SJCRH30 (cell line): Measurements from ENCODE around the gene DOCK7. TPM values are rescaled to one million over a fixed set of nuclear protein-coding genes. Genes with fewer than 3 reads are reported as not detected.
"Not testable (repeated sequence)": the region's sequence is repeated elsewhere in the genome, so short reads cannot be mapped to it uniquely, and the experiment has no call there.

Source experiments
- DNase-seq, 2 experiments: peaks; one replicate each; pipeline ENCODE4 v3.0.0-alpha.2; 2015 to 2020
- H3K27ac ChIP-seq: fragments of 250-450 bp; sonication (Bioruptor Pico); 2 replicates; pipeline ENCODE4 v1.5.1; 2020; ENCODE audit warnings: mild to moderate bottlenecking, moderate library complexity
- H3K27me3 ChIP-seq: fragments of 250-450 bp; sonication (Bioruptor Pico); 2 replicates; pipeline ENCODE4 v1.5.1; 2020; ENCODE audit warnings: mild to moderate bottlenecking, moderate library complexity
- H3K36me3 ChIP-seq: fragments of 250-450 bp; sonication (Bioruptor Pico); 2 replicates; pipeline ENCODE4 v1.5.1; 2020; ENCODE audit warnings: mild to moderate bottlenecking, moderate library complexity
- H3K4me1 ChIP-seq: fragments of 250-450 bp; sonication (Bioruptor Pico); 2 replicates; pipeline ENCODE4 v1.5.1; 2020; ENCODE audit warnings: mild to moderate bottlenecking, moderate library complexity
- H3K4me3 ChIP-seq: fragments of 250-450 bp; sonication (Bioruptor Pico); 2 replicates; pipeline ENCODE4 v1.5.1; 2020; ENCODE audit warnings: mild to moderate bottlenecking, moderate library complexity
- H3K9me3 ChIP-seq: fragments of 250-450 bp; sonication (Bioruptor Pico); replicated peaks from 2 replicates; pipeline ENCODE4 v1.5.1; 2020; ENCODE audit warnings: mild to moderate bottlenecking, moderate library complexity
- total RNA-seq: library from RNA; depleted of rRNA; stranded (reverse); fragments of >200 nt; shearing (Covaris generic); gene quantifications from 2 replicates; pipeline ENCODE4 v1.2.3, GENCODE V29; 2014; rRNA removed

Gene DOCK7, protein sequence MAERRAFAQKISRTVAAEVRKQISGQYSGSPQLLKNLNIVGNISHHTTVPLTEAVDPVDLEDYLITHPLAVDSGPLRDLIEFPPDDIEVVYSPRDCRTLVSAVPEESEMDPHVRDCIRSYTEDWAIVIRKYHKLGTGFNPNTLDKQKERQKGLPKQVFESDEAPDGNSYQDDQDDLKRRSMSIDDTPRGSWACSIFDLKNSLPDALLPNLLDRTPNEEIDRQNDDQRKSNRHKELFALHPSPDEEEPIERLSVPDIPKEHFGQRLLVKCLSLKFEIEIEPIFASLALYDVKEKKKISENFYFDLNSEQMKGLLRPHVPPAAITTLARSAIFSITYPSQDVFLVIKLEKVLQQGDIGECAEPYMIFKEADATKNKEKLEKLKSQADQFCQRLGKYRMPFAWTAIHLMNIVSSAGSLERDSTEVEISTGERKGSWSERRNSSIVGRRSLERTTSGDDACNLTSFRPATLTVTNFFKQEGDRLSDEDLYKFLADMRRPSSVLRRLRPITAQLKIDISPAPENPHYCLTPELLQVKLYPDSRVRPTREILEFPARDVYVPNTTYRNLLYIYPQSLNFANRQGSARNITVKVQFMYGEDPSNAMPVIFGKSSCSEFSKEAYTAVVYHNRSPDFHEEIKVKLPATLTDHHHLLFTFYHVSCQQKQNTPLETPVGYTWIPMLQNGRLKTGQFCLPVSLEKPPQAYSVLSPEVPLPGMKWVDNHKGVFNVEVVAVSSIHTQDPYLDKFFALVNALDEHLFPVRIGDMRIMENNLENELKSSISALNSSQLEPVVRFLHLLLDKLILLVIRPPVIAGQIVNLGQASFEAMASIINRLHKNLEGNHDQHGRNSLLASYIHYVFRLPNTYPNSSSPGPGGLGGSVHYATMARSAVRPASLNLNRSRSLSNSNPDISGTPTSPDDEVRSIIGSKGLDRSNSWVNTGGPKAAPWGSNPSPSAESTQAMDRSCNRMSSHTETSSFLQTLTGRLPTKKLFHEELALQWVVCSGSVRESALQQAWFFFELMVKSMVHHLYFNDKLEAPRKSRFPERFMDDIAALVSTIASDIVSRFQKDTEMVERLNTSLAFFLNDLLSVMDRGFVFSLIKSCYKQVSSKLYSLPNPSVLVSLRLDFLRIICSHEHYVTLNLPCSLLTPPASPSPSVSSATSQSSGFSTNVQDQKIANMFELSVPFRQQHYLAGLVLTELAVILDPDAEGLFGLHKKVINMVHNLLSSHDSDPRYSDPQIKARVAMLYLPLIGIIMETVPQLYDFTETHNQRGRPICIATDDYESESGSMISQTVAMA (N-terminal part only)
- 72.2 and 96.8 TPM in 2 replicates for total RNA-seq

DNA sequence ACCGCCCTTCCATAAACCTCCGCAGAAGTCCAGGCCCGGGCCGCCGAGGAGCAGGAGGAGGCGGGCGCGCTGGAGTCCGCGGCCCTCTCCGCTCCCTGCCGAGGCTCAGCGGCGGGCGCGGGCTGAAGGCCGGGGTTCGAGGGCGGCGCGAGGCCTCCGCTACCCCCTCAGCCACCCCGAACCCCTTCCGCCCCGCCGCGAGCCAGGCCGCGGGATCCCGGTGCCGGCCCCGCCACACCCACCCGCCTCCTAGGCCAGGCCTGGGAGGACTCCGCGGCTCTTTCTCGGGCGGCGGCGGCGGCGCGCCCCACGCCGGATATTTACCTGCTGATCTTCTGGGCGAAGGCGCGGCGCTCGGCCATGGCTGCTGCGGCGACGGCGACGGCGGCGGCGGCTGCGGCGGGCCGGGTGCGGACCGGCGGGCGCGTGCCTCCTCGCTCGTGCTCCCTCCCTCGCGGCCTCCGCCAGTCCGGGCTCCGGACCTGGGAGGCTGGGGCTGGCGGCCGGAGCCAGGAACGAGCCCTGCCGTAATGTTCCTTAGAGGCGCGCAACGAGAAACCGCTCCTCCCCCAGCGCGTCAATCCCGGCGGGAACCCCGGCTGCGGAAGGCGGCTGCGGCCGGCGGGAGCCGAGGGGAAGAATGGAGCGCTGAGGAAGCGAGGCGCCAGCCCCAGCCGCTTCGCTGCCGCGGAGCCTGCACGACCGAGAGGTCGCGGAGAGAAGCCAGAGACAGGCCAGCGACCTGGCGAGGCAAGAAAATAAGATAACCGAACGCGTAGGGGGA lies at the start of gene DOCK7:
Gene DOCK7, minus strand, starts transcription at position 484 of the 784 bp plus-strand sequence. Its CDS starts 122 bp downstream, at position 362.
- DNase-seq, result peak; percentile 86 to 91
- peak within 1 kb of the TSS; percentile 73 for H3K27ac ChIP-seq
- no peaks in the 10 kb centered on the region for H3K9me3 ChIP-seq
- H3K4me1 ChIP-seq, result peaks cover 4% of the 10 kb centered on the region; the same call in 1 of the 2 replicates
- H3K36me3 ChIP-seq, result no peaks in the 10 kb centered on the region
- H3K4me3 ChIP-seq, result peak within 1 kb of the TSS; percentile 66
- H3K27me3 ChIP-seq, result no peaks in the 10 kb centered on the region

GRCh38 chr1:62735491-62736171 lies 47.4 kb upstream of the DOCK7 start:
- no peaks in the 10 kb centered on the region for H3K27me3 ChIP-seq
- no peak overlapping the region for H3K4me3 ChIP-seq
- no peak overlapping the region for H3K27ac ChIP-seq
- no peaks in the 10 kb centered on the region for H3K4me1 ChIP-seq
- H3K9me3 ChIP-seq, result no peaks in the 10 kb centered on the region
- H3K36me3 ChIP-seq, result no peaks in the 10 kb centered on the region
- DNase-seq, result no peak

GRCh38 chr1:62732331-62732730 lies 44.1 kb upstream of the DOCK7 start:
- Histone ChIP-seq H3K27me3 (no peaks in the 10 kb centered on the region), H3K36me3 (no peaks in the 10 kb centered on the region), H3K4me3 (no peak overlapping the region), H3K27ac (no peak overlapping the region), H3K9me3 (no peaks in the 10 kb centered on the region), H3K4me1 (no peaks in the 10 kb centered on the region)
- no peak for DNase-seq

- H3K27ac ChIP-seq, result no peak overlapping the region
- H3K9me3 ChIP-seq, result no peaks in the 10 kb centered on the region
- no peaks in the 10 kb centered on the region for H3K27me3 ChIP-seq
- DNase-seq, result no peak
- 0 out of 2 replicates have a peak, but pooled peaks cover 4% of the 10 kb centered on the region for H3K4me1 ChIP-seq
- no peaks in the 10 kb centered on the region for H3K36me3 ChIP-seq
- no peak overlapping the region for H3K4me3 ChIP-seq
These were observed 40.8 kb upstream of the DOCK7 start for GRCh38 chr1:62728963-62729362.

DNA sequence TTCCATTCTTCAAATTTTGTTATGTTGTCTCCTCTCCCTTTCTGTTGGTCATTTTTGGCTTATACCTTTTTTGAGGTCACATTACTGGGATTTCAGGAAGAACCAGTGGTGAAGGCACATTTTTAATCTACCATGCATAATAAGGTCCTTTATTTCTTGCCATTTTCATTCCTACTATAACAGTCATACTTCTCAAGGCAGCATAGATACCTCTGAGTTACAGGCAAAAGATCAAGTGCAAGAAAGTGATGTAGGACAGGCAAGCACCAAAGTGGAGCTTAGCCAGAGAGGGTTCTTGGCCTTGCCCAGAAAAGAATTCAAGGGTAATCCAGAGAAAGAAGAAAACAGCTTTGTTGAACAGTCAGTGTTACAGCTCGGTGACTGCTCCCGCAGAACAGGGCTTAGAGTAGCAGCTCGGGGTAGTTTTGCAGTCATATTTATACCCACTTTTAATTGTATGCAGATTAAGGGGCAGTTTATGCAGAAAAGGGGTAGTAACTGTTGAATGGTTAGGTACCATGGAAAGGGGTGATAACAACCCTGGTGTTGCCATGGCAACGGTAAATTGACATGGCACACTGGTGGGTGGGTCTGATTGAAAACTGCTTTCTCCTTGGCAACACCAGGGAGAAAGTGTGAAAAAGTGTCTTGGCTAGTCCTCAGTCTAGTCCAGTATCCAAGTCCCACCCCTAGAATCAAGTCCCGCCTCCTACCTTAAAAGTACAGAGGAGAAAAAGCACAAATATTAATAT lies 39.6 kb upstream of the DOCK7 start:
- Histone ChIP-seq H3K4me3 (no peak overlapping the region), H3K36me3 (no peaks in the 10 kb centered on the region), H3K4me1 (0 out of 2 replicates have a peak, but pooled peaks cover 4% of the 10 kb centered on the region), H3K27me3 (no peaks in the 10 kb centered on the region), H3K9me3 (no peaks in the 10 kb centered on the region), H3K27ac (no peak overlapping the region)
- DNase-seq, result no peak

- peak; percentile 15 to 66 for DNase-seq
- Histone ChIP-seq H3K27ac (no peak overlapping the region), H3K9me3 (no peaks in the 10 kb centered on the region), H3K36me3 (no peaks in the 10 kb centered on the region), H3K4me3 (no peak overlapping the region), H3K4me1 (0 out of 2 replicates have a peak, but pooled peaks cover 4% of the 10 kb centered on the region), H3K27me3 (no peaks in the 10 kb centered on the region)
These were observed 37.8 kb upstream of the DOCK7 start for GRCh38 chr1:62726011-62726442.

- H3K4me1 ChIP-seq, result 0 out of 2 replicates have a peak, but pooled peaks cover 4% of the 10 kb centered on the region
- DNase-seq, result no peak
These were observed 37.1 kb upstream of the DOCK7 start for GRCh38 chr1:62725255-62725654.

DNA sequence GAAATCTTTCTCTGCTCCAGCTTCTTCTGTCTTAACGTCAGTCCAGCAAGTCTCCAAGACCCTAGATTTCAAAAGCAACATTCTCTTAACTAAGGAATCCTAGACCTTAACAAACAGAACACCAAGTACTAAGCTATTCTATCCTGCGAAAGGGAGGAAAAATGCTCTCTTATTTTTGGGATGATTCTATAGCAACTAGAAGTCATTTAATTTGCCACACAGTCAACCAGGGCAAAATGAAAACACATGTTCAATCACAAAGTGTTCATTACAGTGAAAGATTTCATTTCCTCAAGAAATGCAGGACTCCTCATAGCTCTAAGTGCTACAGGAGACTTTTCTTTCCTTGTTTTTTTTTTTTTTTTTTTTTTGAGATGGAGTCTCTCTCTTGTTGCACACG lies 36.2 kb upstream of the DOCK7 start:
- 0 out of 2 replicates have a peak, but pooled peaks cover 4% of the 10 kb centered on the region for H3K4me1 ChIP-seq
- H3K36me3 ChIP-seq, result no peaks in the 10 kb centered on the region
- no peak overlapping the region for H3K4me3 ChIP-seq
- H3K27me3 ChIP-seq, result no peaks in the 10 kb centered on the region
- no peak for DNase-seq
- no peak overlapping the region for H3K27ac ChIP-seq
- H3K9me3 ChIP-seq, result no peaks in the 10 kb centered on the region

More at GRCh38 chr1:62725255-62725654, 37.1 kb upstream of the DOCK7 start:
- Histone ChIP-seq H3K9me3 (no peaks in the 10 kb centered on the region), H3K27me3 (no peaks in the 10 kb centered on the region), H3K36me3 (no peaks in the 10 kb centered on the region), H3K27ac (no peak overlapping the region), H3K4me3 (no peak overlapping the region)

DNA sequence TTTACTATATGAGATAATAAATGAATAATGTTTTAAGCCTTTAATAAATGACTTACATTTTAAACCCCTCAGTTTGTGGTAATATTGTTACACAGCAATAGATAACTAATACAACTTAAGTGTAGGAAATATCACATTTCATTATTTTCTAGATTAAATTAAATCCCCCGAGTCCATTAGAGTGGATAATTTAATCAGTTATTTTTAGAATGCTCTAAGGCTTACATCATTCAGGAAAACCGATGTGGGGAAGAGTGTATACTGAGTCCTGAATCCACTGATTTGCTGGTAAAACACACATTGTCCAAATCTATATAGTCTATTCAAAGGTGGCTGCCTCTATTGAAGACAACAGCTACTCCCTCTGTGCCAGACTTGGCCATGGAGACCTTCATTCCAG lies 35.7 kb upstream of the DOCK7 start:
- no peak for DNase-seq
- no peaks in the 10 kb centered on the region for H3K36me3 ChIP-seq
- H3K9me3 ChIP-seq, result no peaks in the 10 kb centered on the region
- 0 out of 2 replicates have a peak, but pooled peaks cover 4% of the 10 kb centered on the region for H3K4me1 ChIP-seq
- H3K27me3 ChIP-seq, result no peaks in the 10 kb centered on the region
- H3K4me3 ChIP-seq, result no peak overlapping the region
- H3K27ac ChIP-seq, result no peak overlapping the region

DNA sequence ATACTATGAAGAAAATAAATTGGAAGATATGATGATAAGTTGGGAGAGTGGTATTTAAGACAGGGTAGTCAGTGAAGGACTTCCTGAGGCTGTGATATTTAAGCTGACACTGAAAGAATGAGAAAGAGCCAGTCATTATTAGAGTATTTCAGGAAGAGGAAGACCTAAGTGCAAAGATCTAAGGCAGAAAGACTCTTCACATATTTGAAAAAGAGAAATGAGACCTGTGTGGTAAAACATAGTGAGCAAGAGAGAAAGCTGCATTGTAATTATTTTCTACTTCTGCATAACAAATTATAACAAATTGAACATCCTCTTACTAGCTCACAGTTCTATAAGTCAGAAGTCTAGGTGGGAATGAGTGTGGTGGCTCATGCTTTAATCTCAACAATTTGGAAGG lies 34.6 kb upstream of the DOCK7 start:
- H3K4me1 ChIP-seq, result 0 out of 2 replicates have a peak, but pooled peaks cover 4% of the 10 kb centered on the region
- H3K27me3 ChIP-seq, result no peaks in the 10 kb centered on the region
- no peaks in the 10 kb centered on the region for H3K36me3 ChIP-seq
- no peak overlapping the region for H3K4me3 ChIP-seq
- DNase-seq, result no peak
- H3K9me3 ChIP-seq, result no peaks in the 10 kb centered on the region
- no peak overlapping the region for H3K27ac ChIP-seq

DNA sequence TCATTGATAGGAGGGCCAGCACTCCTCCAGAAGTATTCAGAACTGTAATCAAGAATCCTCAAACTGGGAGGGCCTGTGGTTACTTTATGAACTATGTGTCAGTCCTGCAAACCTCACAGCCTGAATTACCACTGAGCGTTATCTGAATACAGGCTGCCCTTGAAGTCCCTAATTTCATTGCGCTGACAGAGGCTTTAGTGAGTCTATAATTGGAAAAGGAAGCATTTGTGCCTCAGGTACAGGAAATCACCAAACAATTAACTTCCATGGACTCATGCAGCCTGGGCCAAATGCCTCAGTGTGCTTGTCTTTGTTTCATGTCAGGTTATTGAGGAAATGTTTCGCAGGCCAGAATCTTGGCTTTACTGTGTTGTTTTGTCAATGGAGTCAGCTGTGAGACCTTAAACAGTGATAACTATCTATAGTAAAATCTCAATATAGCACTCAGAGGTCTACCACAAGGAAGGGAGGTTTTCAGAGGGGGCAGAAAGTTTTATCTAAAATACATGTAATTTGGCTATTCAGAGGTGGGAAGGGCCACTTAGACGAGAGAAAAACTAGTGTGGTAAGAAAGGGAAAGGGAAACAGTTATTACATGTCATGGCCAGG lies 32.9 kb upstream of the DOCK7 start:
- H3K9me3 ChIP-seq, result no peaks in the 10 kb centered on the region
- H3K36me3 ChIP-seq, result no peaks in the 10 kb centered on the region
- H3K27ac ChIP-seq, result no peak overlapping the region
- H3K27me3 ChIP-seq, result no peaks in the 10 kb centered on the region
- 0 out of 2 replicates have a peak, but pooled peaks cover 4% of the 10 kb centered on the region for H3K4me1 ChIP-seq
- DNase-seq, result no peak
- no peak overlapping the region for H3K4me3 ChIP-seq

- not testable (repeated sequence) for H3K9me3 ChIP-seq, H3K4me1 ChIP-seq, H3K36me3 ChIP-seq, DNase-seq, H3K27ac ChIP-seq, H3K4me3 ChIP-seq, H3K27me3 ChIP-seq
These were observed 30.2 kb upstream of the DOCK7 start for GRCh38 chr1:62718400-62718799.
